Neural crest cell (in vitro differentiated cells): ENCODE results near the gene CACNA2D4. TPM values are rescaled to one million over a fixed set of nuclear protein-coding genes. Genes with fewer than 3 reads are reported as not detected.

ENCODE experiments used
- DNase-seq: peaks from one replicate; pipeline ENCODE4 v3.0.0; 2021; ENCODE audit warnings: low read depth, mixed read lengths, low spot score
- H3K27ac Mint-ChIP-seq: one replicate; pipeline ENCODE4 v1.8.0; 2021; ENCODE audit warnings: mild to moderate bottlenecking, mixed read lengths; ENCODE audit not compliant: unreplicated experiment
- H3K27me3 Mint-ChIP-seq: 2 replicates; pipeline ENCODE4 v1.8.0; 2021; ENCODE audit warnings: low read depth, mild to moderate bottlenecking, mixed read lengths
- H3K36me3 Mint-ChIP-seq: 2 replicates; pipeline ENCODE4 v1.8.0; 2021; ENCODE audit warnings: low read depth, mild to moderate bottlenecking, mixed read lengths
- H3K4me1 Mint-ChIP-seq: 2 replicates; pipeline ENCODE4 v1.8.0; 2021; ENCODE audit warnings: mixed read lengths
- H3K4me3 Mint-ChIP-seq: one replicate; pipeline ENCODE4 v1.8.0; 2021; ENCODE audit warnings: mild to moderate bottlenecking, mixed read lengths
- H3K9me3 Mint-ChIP-seq: 2 replicates; pipeline ENCODE4 v1.8.0; 2021; ENCODE audit warnings: mixed read lengths
- total RNA-seq: library from RNA; stranded (reverse); gene quantifications from 2 replicates; pipeline ENCODE4 v1.2.1, GENCODE V29; 2021
- TF ChIP-seq, protein P1 (sequence below): fragments of 200-600 bp; sonication (generic); conservative IDR thresholded peaks from 2 replicates; pipeline ENCODE4 v1.5.0; 2021; ENCODE audit warnings: antibody characterized with exemption, mild to moderate bottlenecking

Gene CACNA2D4
- total RNA-seq, 1 donor from 2014 or later, result 0.72 TPM

DNA sequence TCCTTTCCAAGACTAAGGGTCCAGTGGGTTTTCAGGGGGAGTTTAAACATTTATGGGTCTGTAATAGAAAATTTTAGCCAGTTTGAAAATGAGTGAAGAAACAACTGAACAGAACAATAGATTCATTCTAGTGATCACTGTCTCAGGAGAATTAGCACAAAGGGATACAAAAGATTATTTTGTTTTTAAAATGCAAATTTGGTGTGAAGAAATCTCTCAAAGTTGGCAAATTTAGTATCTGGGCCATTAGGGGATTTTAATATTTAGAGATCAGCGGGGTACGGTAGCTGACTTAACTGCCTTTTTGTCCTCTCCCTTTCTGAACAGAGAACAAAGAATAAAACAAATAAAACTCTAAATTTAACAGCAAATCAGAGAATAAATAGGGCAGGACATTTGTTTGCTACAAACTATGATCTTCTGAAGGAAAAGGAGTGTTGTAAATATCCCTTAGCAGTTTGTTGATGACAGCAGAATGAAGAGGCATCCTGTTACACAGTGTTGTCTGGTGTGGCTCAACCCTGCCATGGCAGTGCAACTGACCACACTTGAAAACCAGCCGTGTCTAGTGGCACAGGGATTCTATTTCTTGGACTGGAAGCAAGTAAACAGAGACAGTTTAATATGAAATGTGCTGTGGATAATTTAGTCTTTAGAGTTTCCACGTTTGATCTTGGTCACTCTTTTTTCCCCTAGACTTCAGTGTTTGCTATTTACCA lies 144.4 kb downstream of the CACNA2D4 start:
- Mint-ChIP-seq H3K4me3 (no peak overlapping the region), H3K36me3 (peaks cover 5% of the 10 kb centered on the region), H3K4me1 (peaks cover 28% of the 10 kb centered on the region), H3K9me3 (no peaks in the 10 kb centered on the region), H3K27me3 (no peaks in the 10 kb centered on the region), H3K27ac (peak overlapping the region; percentile 40)
- TF ChIP-seq, protein P1, sequence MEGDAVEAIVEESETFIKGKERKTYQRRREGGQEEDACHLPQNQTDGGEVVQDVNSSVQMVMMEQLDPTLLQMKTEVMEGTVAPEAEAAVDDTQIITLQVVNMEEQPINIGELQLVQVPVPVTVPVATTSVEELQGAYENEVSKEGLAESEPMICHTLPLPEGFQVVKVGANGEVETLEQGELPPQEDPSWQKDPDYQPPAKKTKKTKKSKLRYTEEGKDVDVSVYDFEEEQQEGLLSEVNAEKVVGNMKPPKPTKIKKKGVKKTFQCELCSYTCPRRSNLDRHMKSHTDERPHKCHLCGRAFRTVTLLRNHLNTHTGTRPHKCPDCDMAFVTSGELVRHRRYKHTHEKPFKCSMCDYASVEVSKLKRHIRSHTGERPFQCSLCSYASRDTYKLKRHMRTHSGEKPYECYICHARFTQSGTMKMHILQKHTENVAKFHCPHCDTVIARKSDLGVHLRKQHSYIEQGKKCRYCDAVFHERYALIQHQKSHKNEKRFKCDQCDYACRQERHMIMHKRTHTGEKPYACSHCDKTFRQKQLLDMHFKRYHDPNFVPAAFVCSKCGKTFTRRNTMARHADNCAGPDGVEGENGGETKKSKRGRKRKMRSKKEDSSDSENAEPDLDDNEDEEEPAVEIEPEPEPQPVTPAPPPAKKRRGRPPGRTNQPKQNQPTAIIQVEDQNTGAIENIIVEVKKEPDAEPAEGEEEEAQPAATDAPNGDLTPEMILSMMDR, result no peak
- no peak for DNase-seq

GRCh38 chr12:1769809-1770494 lies 148.5 kb downstream of the CACNA2D4 start:
- no peak for DNase-seq

GRCh38 chr12:1768615-1769014 lies 149.8 kb downstream of the CACNA2D4 start:
- TF ChIP-seq, protein P1, result no peak
- H3K4me1 Mint-ChIP-seq, result peaks cover 13% of the 10 kb centered on the region
- H3K4me3 Mint-ChIP-seq, result no peak overlapping the region
- no peaks in the 10 kb centered on the region for H3K9me3 Mint-ChIP-seq
- no peak overlapping the region for H3K27ac Mint-ChIP-seq
- no peaks in the 10 kb centered on the region for H3K27me3 Mint-ChIP-seq
- no peak for DNase-seq
- no peaks in the 10 kb centered on the region for H3K36me3 Mint-ChIP-seq

More at GRCh38 chr12:1769809-1770494, 148.5 kb downstream of the CACNA2D4 start:
- H3K4me3 Mint-ChIP-seq, result no peak overlapping the region
- H3K9me3 Mint-ChIP-seq, result no peaks in the 10 kb centered on the region
- peaks cover 22% of the 10 kb centered on the region for H3K4me1 Mint-ChIP-seq
- TF ChIP-seq, protein P1, result no peak
- H3K27ac Mint-ChIP-seq, result peak overlapping the region; percentile 45
- no peaks in the 10 kb centered on the region for H3K36me3 Mint-ChIP-seq
- no peaks in the 10 kb centered on the region for H3K27me3 Mint-ChIP-seq

GRCh38 chr12:1767407-1768090 lies 150.9 kb downstream of the CACNA2D4 start:
- H3K4me3 Mint-ChIP-seq, result no peak overlapping the region
- H3K27ac Mint-ChIP-seq, result no peak overlapping the region
- no peaks in the 10 kb centered on the region for H3K9me3 Mint-ChIP-seq
- H3K4me1 Mint-ChIP-seq, result peaks cover 10% of the 10 kb centered on the region
- no peaks in the 10 kb centered on the region for H3K36me3 Mint-ChIP-seq
- H3K27me3 Mint-ChIP-seq, result no peaks in the 10 kb centered on the region
- no peak for DNase-seq
- TF ChIP-seq, protein P1, result no peak

DNA sequence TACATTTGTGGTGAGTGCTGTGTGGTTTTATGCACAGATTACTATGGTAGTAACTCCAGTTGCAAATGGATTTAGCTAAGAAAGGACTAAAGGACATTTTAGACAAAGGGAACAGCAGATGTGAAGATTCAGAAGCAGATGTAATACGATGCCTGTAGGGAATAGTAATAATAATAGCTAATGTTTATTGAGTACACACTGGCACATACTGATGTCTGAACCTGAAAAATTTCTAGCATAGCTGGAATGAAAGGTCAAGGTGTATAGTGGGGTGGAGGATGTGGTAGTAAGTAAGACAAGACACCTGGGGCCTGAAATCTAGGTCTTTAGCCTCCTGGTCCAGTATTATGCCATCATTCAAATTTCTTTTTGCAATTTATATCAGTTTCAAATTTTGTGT lies 152.3 kb downstream of the CACNA2D4 start:
- no peaks in the 10 kb centered on the region for H3K27me3 Mint-ChIP-seq
- TF ChIP-seq, protein P1, result no peak
- DNase-seq, result no peak
- no peak overlapping the region for H3K27ac Mint-ChIP-seq
- H3K9me3 Mint-ChIP-seq, result no peaks in the 10 kb centered on the region
- no peak overlapping the region for H3K4me3 Mint-ChIP-seq
- peaks cover 17% of the 10 kb centered on the region for H3K4me1 Mint-ChIP-seq
- H3K36me3 Mint-ChIP-seq, result no peaks in the 10 kb centered on the region
